ENCODE results near the gene C15orf40.

The C15orf40 gene

DNA sequence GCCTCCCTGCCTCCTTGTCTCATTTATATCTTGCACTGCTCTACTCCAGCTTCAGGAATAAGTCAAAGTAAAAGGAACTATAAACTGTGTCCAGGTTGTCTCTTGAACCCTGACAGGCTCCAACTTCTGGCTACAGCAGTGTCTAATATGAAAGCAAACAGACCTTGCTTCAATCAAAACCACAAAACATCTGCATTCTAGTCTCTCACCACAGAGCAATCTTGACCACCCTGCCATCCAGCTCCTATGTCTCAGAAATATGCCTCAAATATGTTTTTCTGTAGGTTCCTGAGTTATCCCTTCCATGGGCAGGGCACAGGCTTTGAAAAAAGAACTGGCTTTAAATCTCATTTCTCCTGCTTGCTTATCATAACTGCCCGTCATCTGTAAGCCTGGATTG, 38.4 kb downstream of the C15orf40 start:
- Mint-ChIP-seq H3K36me3 (peaks cover 4% of the 10 kb centered on the region), H3K4me3 (no peak overlapping the region), H3K27ac (no peak overlapping the region), H3K27me3 (no peaks in the 10 kb centered on the region), H3K9me3 (ENCODE audit: low read depth) (no peaks in the 10 kb centered on the region), H3K4me1 (ENCODE audit: low read depth) (no peaks in the 10 kb centered on the region)

DNA sequence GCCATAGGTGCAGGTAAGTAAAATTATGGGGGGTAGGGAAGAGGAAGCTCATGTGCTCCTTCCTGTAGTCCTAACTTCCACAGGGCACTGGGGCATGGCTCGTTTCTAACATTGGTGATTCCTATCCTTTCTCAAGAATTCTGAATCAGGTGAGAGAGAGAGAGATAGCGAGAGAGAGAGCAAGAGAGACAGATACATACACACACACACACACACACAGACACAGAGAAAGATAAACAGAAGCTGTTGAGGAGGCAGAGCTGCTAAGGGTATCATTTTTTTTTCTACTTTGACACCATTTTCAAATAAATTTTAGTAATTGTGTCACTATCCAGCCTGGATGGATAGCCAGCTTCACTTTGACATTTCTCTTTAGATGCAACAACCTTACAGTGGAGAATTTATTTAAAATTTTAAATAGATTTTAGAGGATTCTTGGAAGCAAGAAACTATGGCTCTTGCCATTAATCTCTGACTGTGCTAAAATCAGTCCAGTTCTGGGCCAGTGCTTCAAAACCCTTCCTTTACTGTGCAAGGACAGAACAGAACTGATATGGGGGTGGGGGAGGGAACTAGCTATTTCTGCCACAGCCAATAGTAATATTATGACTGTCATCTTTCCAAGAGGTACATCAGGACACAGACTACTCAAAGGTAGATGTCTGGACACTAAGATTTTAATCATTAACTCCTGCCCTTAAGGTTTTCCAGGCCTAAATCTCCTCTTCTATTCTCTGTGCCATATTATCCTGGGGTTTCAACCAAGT, 40.0 kb downstream of the C15orf40 start:
- peaks cover 4% of the 10 kb centered on the region for H3K36me3 Mint-ChIP-seq
- no peaks in the 10 kb centered on the region for H3K4me1 Mint-ChIP-seq (ENCODE audit: low read depth)

DNA sequence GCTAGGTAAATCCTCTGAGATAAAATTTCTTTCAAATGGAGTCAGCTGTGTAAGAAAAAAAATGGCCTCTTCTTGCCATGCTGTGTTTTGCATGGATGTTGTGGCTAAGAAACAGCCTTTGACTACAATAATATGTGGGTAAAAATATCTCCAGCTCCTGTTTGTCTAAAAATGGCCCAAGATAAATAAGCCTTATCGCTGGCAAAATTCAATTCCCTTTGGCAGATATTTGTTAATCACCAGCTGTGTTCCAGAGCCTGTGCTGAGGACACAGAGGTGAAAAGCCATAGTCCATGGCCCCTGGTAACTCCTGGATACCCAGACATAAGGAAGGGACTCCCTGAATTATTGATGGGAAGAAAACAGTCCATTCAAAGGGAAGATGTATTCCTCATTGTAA, 40.7 kb downstream of the C15orf40 start:
- Mint-ChIP-seq H3K4me1 (ENCODE audit: low read depth) (no peaks in the 10 kb centered on the region), H3K27ac (no peak overlapping the region), H3K27me3 (no peaks in the 10 kb centered on the region), H3K36me3 (peaks cover 4% of the 10 kb centered on the region), H3K9me3 (ENCODE audit: low read depth) (no peaks in the 10 kb centered on the region), H3K4me3 (no peak overlapping the region)

More for the DNA sequence above, 40.0 kb downstream of the C15orf40 start:
- Mint-ChIP-seq H3K4me3 (no peak overlapping the region), H3K27me3 (no peaks in the 10 kb centered on the region), H3K9me3 (ENCODE audit: low read depth) (no peaks in the 10 kb centered on the region), H3K27ac (no peak overlapping the region)

- Mint-ChIP-seq H3K27ac (no peak overlapping the region), H3K4me1 (ENCODE audit: low read depth) (no peaks in the 10 kb centered on the region), H3K9me3 (ENCODE audit: low read depth) (no peaks in the 10 kb centered on the region), H3K4me3 (no peak overlapping the region), H3K36me3 (peaks cover 2% of the 10 kb centered on the region), H3K27me3 (no peaks in the 10 kb centered on the region)
These were observed 41.3 kb downstream of the C15orf40 start for GRCh38 chr15:82970078-82970686.

DNA sequence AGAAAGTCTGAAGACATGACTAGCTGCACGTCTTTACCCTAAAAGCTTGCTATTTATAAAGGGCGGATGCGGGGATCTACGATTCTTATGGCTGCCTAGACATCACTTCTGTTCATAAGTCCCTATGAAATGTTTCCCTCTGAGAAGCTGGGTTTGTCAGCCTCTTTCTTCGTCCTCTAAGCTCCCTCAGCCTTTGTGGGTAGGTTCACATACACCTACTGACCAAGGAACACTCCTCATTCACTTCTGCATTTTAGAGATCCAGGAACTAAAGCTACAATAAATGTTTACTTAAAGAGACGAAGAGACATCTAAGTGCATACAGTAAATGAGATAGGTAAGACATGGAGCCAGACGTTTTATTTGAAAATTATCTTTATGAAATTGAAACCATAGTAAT, 42.1 kb downstream of the C15orf40 start:
- Mint-ChIP-seq H3K36me3 (peaks cover 2% of the 10 kb centered on the region), H3K27me3 (no peaks in the 10 kb centered on the region), H3K4me3 (no peak overlapping the region), H3K4me1 (ENCODE audit: low read depth) (no peaks in the 10 kb centered on the region), H3K9me3 (ENCODE audit: low read depth) (no peaks in the 10 kb centered on the region), H3K27ac (no peak overlapping the region)

GRCh38 chr15:82968066-82968465, 43.4 kb downstream of the C15orf40 start:
- Mint-ChIP-seq H3K27ac (no peak overlapping the region), H3K9me3 (ENCODE audit: low read depth) (no peaks in the 10 kb centered on the region), H3K36me3 (peaks cover 2% of the 10 kb centered on the region), H3K27me3 (no peaks in the 10 kb centered on the region), H3K4me3 (no peak overlapping the region), H3K4me1 (ENCODE audit: low read depth) (no peaks in the 10 kb centered on the region)

DNA sequence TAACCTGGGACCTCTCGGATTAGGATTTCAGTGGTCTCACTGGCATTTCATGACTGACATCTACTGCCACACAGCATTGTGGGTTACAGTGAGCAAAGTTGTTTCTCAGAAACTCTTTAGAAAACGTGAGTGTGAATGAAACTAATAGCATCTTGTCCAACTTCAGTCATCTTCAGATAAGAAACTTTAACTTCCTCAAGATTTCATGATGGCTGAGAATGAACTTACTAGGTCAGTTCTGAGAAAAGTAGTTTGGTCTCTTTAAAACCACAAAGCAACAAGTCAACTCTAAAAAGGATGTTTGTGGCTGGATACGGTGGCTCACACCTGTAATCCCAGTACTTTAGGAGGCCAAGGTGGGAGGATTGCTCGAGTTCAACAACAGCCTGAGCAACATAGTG, 44.8 kb downstream of the C15orf40 start:
- Mint-ChIP-seq H3K4me1 (ENCODE audit: low read depth) (no peaks in the 10 kb centered on the region), H3K4me3 (no peak overlapping the region), H3K36me3 (no peaks in the 10 kb centered on the region), H3K9me3 (ENCODE audit: low read depth) (no peaks in the 10 kb centered on the region), H3K27ac (no peak overlapping the region), H3K27me3 (no peaks in the 10 kb centered on the region)

- Mint-ChIP-seq H3K27me3 (no peaks in the 10 kb centered on the region), H3K36me3 (no peaks in the 10 kb centered on the region), H3K9me3 (ENCODE audit: low read depth) (no peaks in the 10 kb centered on the region), H3K4me1 (ENCODE audit: low read depth) (no peaks in the 10 kb centered on the region), H3K4me3 (no peak overlapping the region), H3K27ac (no peak overlapping the region)
These were observed 46.5 kb downstream of the C15orf40 start for GRCh38 chr15:82964890-82965289.

DNA sequence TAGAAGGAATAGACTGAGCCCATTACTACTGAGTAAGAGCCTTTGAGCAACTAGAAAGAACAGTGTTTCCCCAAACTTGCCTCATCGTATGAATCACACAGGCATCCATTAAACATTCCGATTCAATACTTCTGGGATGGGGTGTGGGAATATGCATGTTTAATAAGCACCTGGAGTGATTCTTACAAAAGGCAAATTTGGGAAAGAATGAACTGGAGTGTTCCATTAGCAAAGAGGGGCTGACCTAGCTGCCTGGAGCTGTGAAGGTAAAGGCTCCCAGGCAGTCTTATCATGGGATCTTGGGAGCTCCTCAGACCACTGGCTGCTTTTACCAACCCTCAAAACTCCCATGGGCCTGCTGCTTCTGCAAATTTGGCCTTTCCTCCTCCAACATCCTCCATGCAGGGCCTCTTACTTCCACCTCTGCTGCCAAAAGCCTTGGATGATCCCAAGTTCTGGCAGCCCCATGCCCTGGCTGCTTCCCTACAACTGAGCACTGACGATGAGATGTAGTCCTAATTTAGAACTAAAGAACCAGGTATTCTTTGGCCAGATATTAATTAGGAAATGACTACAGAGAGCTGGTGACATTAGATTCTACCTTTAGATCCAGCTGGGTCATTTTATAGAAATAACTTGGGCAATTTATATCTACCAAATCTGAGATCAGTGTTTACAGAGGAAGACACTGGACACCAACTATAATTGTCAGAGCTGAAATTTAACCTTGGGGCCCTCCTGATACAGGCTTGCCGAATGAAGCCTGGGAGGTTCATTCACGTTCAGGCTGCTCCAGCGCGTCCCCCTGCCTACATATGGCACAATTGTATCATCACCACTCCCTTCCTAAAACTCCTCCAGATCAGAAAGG, 47.7 kb downstream of the C15orf40 start:
- H3K27ac Mint-ChIP-seq: no peak overlapping the region
- H3K9me3 Mint-ChIP-seq (ENCODE audit: low read depth): no peaks in the 10 kb centered on the region
- H3K4me3 Mint-ChIP-seq: no peak overlapping the region
- no peaks in the 10 kb centered on the region for H3K4me1 Mint-ChIP-seq (ENCODE audit: low read depth)
- no peaks in the 10 kb centered on the region for H3K36me3 Mint-ChIP-seq
- no peaks in the 10 kb centered on the region for H3K27me3 Mint-ChIP-seq

DNA sequence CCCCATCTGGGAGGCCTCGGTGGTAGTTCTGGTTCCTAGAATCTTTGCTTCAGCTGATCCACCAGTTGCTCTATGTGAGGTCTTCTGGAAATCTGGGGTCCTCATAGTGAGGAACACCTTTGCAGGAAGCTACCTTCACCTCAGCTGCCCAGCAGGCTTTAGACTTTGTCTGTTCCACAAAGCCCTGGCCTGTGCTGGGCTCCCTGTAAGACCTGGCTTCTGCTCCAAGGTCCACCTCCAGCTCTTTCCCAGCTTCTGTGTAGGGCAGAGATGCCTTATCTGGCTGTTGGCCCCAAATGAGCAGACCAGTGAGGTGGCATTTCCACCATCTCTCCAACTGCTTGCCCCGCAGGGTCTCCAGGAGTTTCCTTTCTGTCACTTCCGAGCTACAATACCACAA, 50.7 kb downstream of the C15orf40 start:
- no peak overlapping the region for H3K4me3 Mint-ChIP-seq
- no peaks in the 10 kb centered on the region for H3K9me3 Mint-ChIP-seq (ENCODE audit: low read depth)
- H3K27me3 Mint-ChIP-seq: no peaks in the 10 kb centered on the region
- no peak overlapping the region for H3K27ac Mint-ChIP-seq
- peaks cover 5% of the 10 kb centered on the region for H3K36me3 Mint-ChIP-seq
- H3K4me1 Mint-ChIP-seq (ENCODE audit: low read depth): no peaks in the 10 kb centered on the region

- no peak overlapping the region for H3K27ac Mint-ChIP-seq
- H3K27me3 Mint-ChIP-seq: no peaks in the 10 kb centered on the region
- no peak overlapping the region for H3K4me3 Mint-ChIP-seq
- H3K4me1 Mint-ChIP-seq (ENCODE audit: low read depth): no peaks in the 10 kb centered on the region
- peaks cover 5% of the 10 kb centered on the region for H3K36me3 Mint-ChIP-seq
- no peaks in the 10 kb centered on the region for H3K9me3 Mint-ChIP-seq (ENCODE audit: low read depth)
These were observed 52.0 kb downstream of the C15orf40 start for GRCh38 chr15:82959423-82959822.

DNA sequence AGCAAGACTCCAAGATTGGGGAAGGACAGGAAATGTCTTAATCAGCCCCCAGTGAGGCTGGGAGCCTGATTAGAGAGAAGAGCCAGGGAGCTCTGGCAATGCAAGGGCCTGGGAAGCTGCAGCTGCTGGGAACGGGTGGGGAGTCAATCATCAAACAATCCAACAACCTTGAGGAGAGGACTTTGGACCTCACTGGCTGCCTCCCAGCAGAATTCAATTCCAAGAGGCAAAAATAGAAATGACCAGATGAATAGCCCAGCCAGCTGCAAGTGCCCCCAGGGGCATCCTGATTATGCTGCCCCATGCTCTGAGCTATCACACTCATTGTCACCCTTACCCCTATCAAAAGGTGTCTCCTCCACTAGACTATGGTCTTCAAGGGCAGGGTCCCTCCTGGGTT, 52.8 kb downstream of the C15orf40 start:
- Mint-ChIP-seq H3K36me3 (peaks cover 5% of the 10 kb centered on the region), H3K9me3 (ENCODE audit: low read depth) (no peaks in the 10 kb centered on the region), H3K27ac (no peak overlapping the region), H3K27me3 (no peaks in the 10 kb centered on the region), H3K4me3 (no peak overlapping the region), H3K4me1 (ENCODE audit: low read depth) (no peaks in the 10 kb centered on the region)

DNA sequence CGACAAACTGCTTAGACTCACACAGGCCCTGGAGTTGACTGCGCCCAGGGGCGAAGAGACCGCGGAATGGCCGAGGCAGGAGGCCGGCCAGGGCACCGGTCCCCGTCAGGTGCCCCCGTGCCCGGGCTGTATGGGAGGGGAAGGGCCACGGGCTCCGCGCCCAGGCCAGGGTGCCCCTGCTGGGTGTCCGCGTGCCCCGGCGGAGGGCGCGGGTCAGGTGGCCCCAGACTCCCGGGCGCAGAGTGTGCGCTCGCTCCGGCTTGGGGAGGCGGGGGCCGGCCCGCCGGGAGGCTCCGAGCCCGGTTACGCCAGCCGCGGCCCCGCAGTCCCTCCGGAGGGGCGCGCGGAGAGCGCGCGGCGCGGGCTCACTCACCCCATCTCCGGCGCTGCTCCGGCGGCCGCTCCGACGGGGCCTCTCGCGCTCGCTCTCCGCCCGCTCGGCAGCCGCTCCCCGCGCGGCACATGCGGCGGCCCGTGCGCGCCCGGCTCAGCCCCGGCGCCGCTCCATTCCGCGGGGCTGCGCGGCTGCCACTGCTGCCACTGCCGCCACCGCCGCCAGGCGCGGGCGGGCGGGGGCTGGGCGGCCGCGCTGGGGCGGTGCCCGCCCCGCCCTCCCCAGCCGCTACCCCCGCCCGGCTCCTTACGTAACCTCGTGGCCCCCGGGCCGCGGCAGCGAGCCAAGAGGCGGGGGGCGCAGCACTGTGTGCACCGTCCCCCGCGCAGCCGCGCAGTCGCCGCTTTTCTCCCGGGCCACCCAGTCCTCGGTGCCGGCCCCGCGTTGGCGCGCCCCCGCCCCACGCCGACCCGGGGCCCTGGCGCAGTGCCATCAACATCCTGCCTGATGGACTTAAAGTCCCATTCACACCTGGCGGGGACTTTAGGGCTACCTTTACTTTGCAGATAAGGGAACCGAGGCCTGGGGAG, 59.0 kb downstream of the C15orf40 start, which contains the start of gene HOMER2:
TSS of gene HOMER2 (minus strand) at position 563 of the 924 bp plus-strand sequence. CDS start at position 378, 185 bp downstream.
- Mint-ChIP-seq H3K27me3 (peaks cover 3% of the 10 kb centered on the region), H3K27ac (no peak within 1 kb of the TSS), H3K4me1 (ENCODE audit: low read depth) (peaks cover 6% of the 10 kb centered on the region), H3K4me3 (peak within 1 kb of the TSS; percentile 92), H3K9me3 (ENCODE audit: low read depth) (no peaks in the 10 kb centered on the region), H3K36me3 (peaks cover 2% of the 10 kb centered on the region)

DNA sequence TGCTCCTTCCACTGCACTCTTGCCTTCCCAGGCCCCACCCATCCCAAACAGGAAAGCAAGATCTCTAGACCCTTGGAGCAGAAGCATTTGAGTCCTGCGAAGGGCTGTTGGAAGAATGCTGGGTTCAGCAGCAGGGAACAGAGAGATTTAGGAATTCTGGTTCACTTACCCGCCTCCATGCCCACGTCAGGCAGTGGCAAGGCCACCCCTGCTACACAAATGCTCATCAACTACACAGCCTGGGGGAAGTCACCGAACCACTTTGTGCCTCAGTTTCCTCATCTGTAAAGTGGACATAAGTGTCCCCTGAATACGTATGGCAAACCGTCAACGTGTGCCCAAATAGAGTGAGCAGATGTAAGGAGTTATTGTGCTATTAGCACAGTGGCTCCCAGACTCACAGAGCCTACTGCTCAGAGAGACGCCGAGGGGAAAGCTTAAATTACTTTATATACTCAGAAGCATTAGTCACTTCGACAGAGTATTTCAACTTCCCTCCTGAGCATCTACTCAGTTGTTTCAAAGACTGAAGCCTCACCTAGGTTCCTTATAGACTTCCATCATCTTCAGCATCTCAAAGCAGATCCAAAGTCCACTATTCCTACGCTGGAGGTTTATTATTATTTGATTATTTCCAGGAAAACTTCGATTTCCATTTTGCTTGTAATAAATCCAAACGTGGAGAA, 59.8 kb downstream of the C15orf40 start:
- Mint-ChIP-seq H3K4me1 (ENCODE audit: low read depth) (peaks cover 6% of the 10 kb centered on the region), H3K27ac (no peak overlapping the region), H3K9me3 (ENCODE audit: low read depth) (no peaks in the 10 kb centered on the region), H3K4me3 (peak overlapping the region; percentile 92), H3K27me3 (peaks cover 3% of the 10 kb centered on the region), H3K36me3 (peaks cover 2% of the 10 kb centered on the region)
